Gastroesophageal sphincter (tissue), 4 donors: ENCODE results near the gene ADD2. TPM values are rescaled to one million over a fixed set of nuclear protein-coding genes. Genes with fewer than 3 reads are reported as not detected.
"Not testable (repeated sequence)": the region's sequence is repeated elsewhere in the genome, so short reads cannot be mapped to it uniquely, and the experiment has no call there.

Experiments used
- ATAC-seq: fragments of 150-250 bp; one replicate; pipeline ENCODE4 v1.9.1; 2016; ENCODE audit warnings: mild to moderate bottlenecking, moderate library complexity
- H3K27ac ChIP-seq, 4 donors: fragments of 200-600 bp; sonication (generic) in 3 of 4; 1 replicate in 3 of 4; 2 replicates in 1 of 4; pipeline ENCODE4 v1.5.1; 2016 to 2019
- H3K27me3 ChIP-seq: fragments of 200-600 bp; sonication (generic); one replicate; pipeline ENCODE4 v1.5.1; 2019
- H3K36me3 ChIP-seq, 2 donors: fragments of 200-600 bp; sonication (generic); one replicate each; pipeline ENCODE4 v1.5.1; 2019; ENCODE audit warnings: control low read depth in 1 of 2
- H3K4me1 ChIP-seq, 3 donors: fragments of 200-600 bp; sonication (generic); 1 replicate in 2 of 3; 2 replicates in 1 of 3; pipeline ENCODE4 v1.5.1; 2016 to 2019; ENCODE audit warnings: control low read depth in 2 of 3
- H3K4me3 ChIP-seq, 2 donors: fragments of 200-600 bp; sonication (generic); one replicate each; pipeline ENCODE4 v1.5.1; 2019; ENCODE audit warnings: mild to moderate bottlenecking in 1 of 2, moderate library complexity in 1 of 2
- H3K9me3 ChIP-seq, 3 donors: fragments of 200-600 bp; sonication (generic); one replicate each; pipeline ENCODE4 v1.5.1; 2017 to 2019; ENCODE audit warnings: control low read depth in 2 of 3
- EP300 ChIP-seq: sonication (generic); formaldehyde crosslinking; IDR thresholded peaks from one replicate; pipeline ENCODE4 v1.6.1; 2017; ENCODE audit warnings: antibody characterized with exemption, mild to moderate bottlenecking
- POLR2A ChIP-seq, 2 donors: fragments of 450-650 bp; IDR thresholded peaks; one replicate each; pipeline ENCODE4 v1.6.1; 2017; ENCODE audit warnings: antibody characterized with exemption in 2 of 2, mild to moderate bottlenecking in 2 of 2, moderate library complexity in 1 of 2
- POLR2AphosphoS5 ChIP-seq: sonication (generic); formaldehyde crosslinking; IDR thresholded peaks from one replicate; pipeline ENCODE4 v1.6.1; 2017; ENCODE audit warnings: antibody characterized with exemption
- WGBS, 2 donors: methylation state at CpG; one replicate each; pipeline ENCODE4 v1.1.5; 2018; ENCODE audit warnings: low coverage in 1 of 2; 5-methylcytosine and 5-hydroxymethylcytosine counted together
- total RNA-seq, 4 donors: library from RNA; depleted of rRNA; stranded (reverse); fragments of >200 nt; gene quantifications; one replicate each; pipeline ENCODE4 v1.1.0, GENCODE V29; 2016
- TF ChIP-seq, protein P1 (sequence below), 4 experiments: fragments of 200-600 bp in 2 of 4; fragments of 450-650 bp in 2 of 4; sonication (generic) in 1 of 4; IDR thresholded peaks; one replicate each; pipeline ENCODE4 v1.5.1; 2017 to 2019; ENCODE audit warnings: antibody characterized with exemption in 4 of 4, mild to moderate bottlenecking in 2 of 4, moderate library complexity in 2 of 4

ADD2 gene
- total RNA-seq, 4 donors from 2014 or later: 2.4 to 7.8 (median 3.6) TPM

DNA sequence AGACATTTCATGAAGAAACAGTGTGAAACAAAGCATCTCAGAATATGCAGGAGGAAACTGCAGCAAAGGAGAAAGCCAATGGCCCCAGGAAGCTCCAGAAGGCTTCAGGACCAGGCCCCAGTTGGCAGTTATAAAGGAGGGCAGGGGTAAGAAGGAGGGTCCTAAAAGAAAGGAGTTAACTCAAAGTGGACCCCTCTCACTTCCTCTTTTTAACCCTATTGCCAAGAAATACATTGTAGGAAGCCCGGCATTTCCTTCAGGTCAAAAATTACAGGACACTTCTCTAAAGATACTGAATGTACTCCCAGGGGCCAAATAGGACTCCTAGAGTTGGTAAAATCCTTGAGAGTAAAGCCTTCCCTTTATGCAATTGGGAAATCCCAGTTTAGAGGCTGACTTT is 137.2 kb downstream of the ADD2 start:
- H3K27ac ChIP-seq: no peak overlapping the region
- ATAC-seq: no peak
- H3K27me3 ChIP-seq: no peaks in the 10 kb centered on the region
- H3K4me1 ChIP-seq: peaks cover 0 to 7% (median 0%) of the 10 kb centered on the region in 3 donors
- TF ChIP-seq EP300 (no peak), POLR2AphosphoS5 (no peak), POLR2A (IDR thresholded peaks at IDR 0.05) (no peak)
- TF ChIP-seq, protein P1, sequence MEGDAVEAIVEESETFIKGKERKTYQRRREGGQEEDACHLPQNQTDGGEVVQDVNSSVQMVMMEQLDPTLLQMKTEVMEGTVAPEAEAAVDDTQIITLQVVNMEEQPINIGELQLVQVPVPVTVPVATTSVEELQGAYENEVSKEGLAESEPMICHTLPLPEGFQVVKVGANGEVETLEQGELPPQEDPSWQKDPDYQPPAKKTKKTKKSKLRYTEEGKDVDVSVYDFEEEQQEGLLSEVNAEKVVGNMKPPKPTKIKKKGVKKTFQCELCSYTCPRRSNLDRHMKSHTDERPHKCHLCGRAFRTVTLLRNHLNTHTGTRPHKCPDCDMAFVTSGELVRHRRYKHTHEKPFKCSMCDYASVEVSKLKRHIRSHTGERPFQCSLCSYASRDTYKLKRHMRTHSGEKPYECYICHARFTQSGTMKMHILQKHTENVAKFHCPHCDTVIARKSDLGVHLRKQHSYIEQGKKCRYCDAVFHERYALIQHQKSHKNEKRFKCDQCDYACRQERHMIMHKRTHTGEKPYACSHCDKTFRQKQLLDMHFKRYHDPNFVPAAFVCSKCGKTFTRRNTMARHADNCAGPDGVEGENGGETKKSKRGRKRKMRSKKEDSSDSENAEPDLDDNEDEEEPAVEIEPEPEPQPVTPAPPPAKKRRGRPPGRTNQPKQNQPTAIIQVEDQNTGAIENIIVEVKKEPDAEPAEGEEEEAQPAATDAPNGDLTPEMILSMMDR (IDR thresholded peaks at IDR 0.05): no peak
- WGBS, 2 donors: 75% methylated on average over 1 of the region's 1 CpG; no CpG with 5 or more reads in 1 of the 2 donors
- H3K36me3 ChIP-seq: no peaks in the 10 kb centered on the region
- no peak overlapping the region for H3K4me3 ChIP-seq
- peaks cover 0 to 17% (median 0%) of the 10 kb centered on the region in 3 donors for H3K9me3 ChIP-seq

GRCh38 chr2:70627211-70627898 is 140.6 kb downstream of the ADD2 start:
- H3K9me3 ChIP-seq: no peaks in the 10 kb centered on the region
- no peak for ATAC-seq

DNA sequence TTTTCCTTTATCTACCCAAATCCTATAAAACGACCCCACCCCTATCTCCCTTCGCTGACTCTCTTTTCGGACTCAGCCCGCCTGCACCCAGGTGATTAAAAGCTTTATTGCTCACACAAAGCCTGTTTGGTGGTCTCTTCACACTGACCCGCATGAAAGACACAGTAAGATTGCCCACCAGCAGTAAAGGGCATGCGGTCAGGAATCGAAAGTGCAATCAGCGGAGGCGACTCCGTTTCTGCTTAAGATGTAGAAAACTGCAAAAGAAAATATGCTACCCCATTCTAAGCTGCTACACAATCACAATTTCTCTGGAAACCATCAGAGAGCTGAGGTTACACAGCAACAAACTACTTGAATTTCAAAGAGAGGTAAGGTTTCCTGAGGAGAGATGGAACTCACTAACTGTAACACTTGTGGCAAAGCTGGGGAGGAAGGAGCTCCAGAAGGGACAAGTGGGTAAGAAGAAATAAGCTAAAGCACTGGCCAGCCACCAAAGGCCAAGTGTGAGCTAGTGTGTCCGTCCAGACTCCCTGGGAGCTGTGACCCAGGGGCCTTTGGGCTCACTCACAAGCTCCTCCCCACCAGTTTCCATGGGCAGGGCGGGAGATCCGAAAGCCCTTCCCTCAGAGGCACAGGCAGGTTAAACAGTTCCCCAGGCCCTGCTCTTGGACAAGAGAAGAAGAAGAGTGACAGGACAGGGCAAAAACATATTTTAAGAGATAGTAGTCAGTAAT is 141.6 kb downstream of the ADD2 start:
- Histone ChIP-seq H3K27ac (no peak overlapping the region), H3K36me3 (no peaks in the 10 kb centered on the region), H3K4me3 (no peak overlapping the region), H3K9me3 (no peaks in the 10 kb centered on the region), H3K27me3 (peaks cover 10% of the 10 kb centered on the region), H3K4me1 (peaks cover 0 to 7% (median 0%) of the 10 kb centered on the region in 3 donors)
- TF ChIP-seq EP300: no peak
- TF ChIP-seq POLR2AphosphoS5: no peak
- TF ChIP-seq, protein P1 (IDR thresholded peaks at IDR 0.05): no peak
- no peak for TF ChIP-seq POLR2A (IDR thresholded peaks at IDR 0.05)
- ATAC-seq: no peak
- WGBS, 2 donors: 72 to 81% methylated on average over 7 to 8 of the region's 13 CpGs

More at GRCh38 chr2:70627211-70627898, 140.6 kb downstream of the ADD2 start:
- TF ChIP-seq EP300 (no peak), POLR2AphosphoS5 (no peak), POLR2A (IDR thresholded peaks at IDR 0.05) (no peak)
- TF ChIP-seq, protein P1 (IDR thresholded peaks at IDR 0.05): no peak
- H3K4me3 ChIP-seq: no peak overlapping the region
- peaks cover 0 to 7% (median 0%) of the 10 kb centered on the region in 3 donors for H3K4me1 ChIP-seq
- no peak overlapping the region for H3K27ac ChIP-seq
- peaks cover under 1% of the 10 kb centered on the region for H3K27me3 ChIP-seq
- H3K36me3 ChIP-seq: no peaks in the 10 kb centered on the region
- WGBS, 2 donors: 33 to 53% methylated on average over 2 of the region's 2 CpGs

- 79 to 89% methylated on average over 5 to 6 of the region's 6 CpGs for WGBS, 2 donors
- H3K27me3 ChIP-seq: peaks cover 12% of the 10 kb centered on the region
- not testable (repeated sequence) for H3K4me3 ChIP-seq, H3K9me3 ChIP-seq, ATAC-seq, H3K27ac ChIP-seq, H3K36me3 ChIP-seq
- peaks cover 0 to 10% (median 0%) of the 10 kb centered on the region in 3 donors for H3K4me1 ChIP-seq
Observed at GRCh38 chr2:70621536-70621935, 146.5 kb downstream of the ADD2 start.

DNA sequence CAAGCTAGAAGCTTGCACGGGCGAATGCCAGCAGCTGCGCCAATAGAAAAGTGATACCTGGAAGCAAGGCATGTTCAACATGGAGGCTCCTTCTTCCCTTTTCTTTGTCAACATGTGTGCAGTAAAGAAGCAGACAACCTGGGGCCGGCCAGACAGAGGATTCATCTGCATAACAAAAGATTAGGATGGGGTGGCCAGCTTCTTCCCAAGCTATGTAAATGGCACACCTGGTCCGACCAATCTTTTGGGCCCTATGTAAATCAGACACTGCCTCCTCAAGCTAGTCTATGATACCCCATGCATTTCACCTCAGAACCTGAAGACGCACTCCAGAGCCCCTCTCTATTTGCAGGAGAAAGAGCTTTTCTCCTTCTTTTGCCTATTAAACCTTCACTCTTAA is 148.0 kb downstream of the ADD2 start:
- ATAC-seq: no peak
- WGBS, 2 donors: 70 to 100% methylated on average over 3 to 6 of the region's 6 CpGs
- Histone ChIP-seq H3K9me3 (no peaks in the 10 kb centered on the region), H3K4me3 (no peak overlapping the region), H3K36me3 (no peaks in the 10 kb centered on the region), H3K4me1 (peaks cover 0 to 8% (median 0%) of the 10 kb centered on the region in 3 donors), H3K27me3 (peaks cover 12% of the 10 kb centered on the region), H3K27ac (no peak overlapping the region)
- TF ChIP-seq EP300 (no peak), POLR2AphosphoS5 (no peak), POLR2A (IDR thresholded peaks at IDR 0.05) (no peak)
- TF ChIP-seq, protein P1 (IDR thresholded peaks at IDR 0.05): no peak
